ENCODE data around the gene FCN3. TPM values are rescaled to one million over a fixed set of nuclear protein-coding genes. Genes with fewer than 3 reads are reported as not detected.

FCN3 gene
- total and polyA plus RNA-seq, 2 of the 4 experiments (the other 2 are of a cell fraction) = not detected

DNA sequence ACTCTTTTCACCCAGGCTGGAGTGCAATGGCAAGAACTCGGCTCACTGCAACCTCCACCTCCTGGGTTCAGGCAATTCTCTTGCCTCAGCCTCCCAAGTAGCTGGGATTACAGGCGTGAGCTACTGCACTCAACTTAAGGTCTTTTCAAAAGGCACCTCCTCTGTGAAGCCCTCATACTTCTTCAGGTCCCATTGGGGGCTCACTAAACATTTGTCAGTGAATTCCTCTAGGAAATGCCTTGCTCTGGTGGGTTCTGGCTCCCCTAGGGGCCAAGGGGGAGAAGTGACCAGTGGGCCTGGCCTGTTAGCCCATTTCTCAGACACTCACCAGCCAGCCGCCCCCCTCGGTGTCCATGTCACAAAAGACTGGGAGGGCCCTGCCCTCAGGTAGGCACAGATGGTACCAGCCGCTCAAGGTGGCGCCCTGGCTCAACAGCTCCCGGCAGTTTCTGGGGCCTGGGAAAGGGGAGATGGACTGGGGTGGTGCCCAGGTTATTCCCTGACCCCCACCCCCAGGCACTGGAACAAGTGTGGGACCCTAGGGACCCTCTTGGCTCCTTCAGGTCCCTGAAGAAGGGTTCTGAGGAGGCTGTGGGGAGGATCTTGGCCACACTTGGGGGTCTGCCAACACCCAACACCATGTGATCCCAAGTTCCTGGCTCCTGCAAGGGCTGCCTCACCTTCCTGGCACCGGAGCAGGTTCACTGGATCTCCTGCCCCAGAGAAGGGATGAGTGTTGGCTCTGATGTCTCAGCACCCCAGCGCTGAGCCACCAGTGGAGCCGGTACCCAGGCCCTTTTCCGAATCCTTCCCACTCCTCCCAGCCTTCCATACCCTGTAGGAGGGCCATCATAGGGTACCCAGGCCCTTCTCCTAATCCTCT lies 1.6 kb downstream of the FCN3 start:
- Histone ChIP-seq H2BK15ac (ENCODE audit: low read depth, low read length) (no peak overlapping the region), H3K9me3 (ENCODE audit: control insufficient read depth, insufficient read depth, low read length) (no peaks in the 10 kb centered on the region), H2AFZ (replicated peaks; ENCODE audit: low read length, poor library complexity) (peak overlapping the region; percentile 32), H3K4me2 (ENCODE audit: low read depth, low read length) (no peak overlapping the region), H3K27ac (ENCODE audit: insufficient read depth, low read length) (no peak overlapping the region), H2BK20ac (ENCODE audit: low read depth, low read length) (no peak overlapping the region), H4K8ac (ENCODE audit: low read depth in 2 of 2, low read length in 2 of 2) (no peak overlapping the region), H2AK5ac (ENCODE audit: low read depth, low read length) (no peak overlapping the region), H4K20me1 (ENCODE audit: insufficient read depth, low read length) (no peaks in the 10 kb centered on the region), H3K14ac (replicated peaks; ENCODE audit: low read depth, low read length) (no peak overlapping the region), H4K5ac (ENCODE audit: low read depth, low read length) (no peak overlapping the region), H3K4me1 (ENCODE audit: control insufficient read depth, insufficient read depth, low read length) (no peaks in the 10 kb centered on the region), H2BK5ac (ENCODE audit: low read depth, low read length, poor library complexity, severe bottlenecking) (no peak overlapping the region), H3K36me3 (ENCODE audit: control insufficient read depth, insufficient read depth, low read length) (no peaks in the 10 kb centered on the region), H3K18ac (ENCODE audit: low read depth, low read length) (no peak overlapping the region), H3K9ac (ENCODE audit: low read depth, low read length) (no peak overlapping the region), H3K9me1 (ENCODE audit: insufficient read depth, low read length) (no peaks in the 10 kb centered on the region), H3K56ac (ENCODE audit: extremely low read depth, insufficient read depth, low read length) (no peak overlapping the region), H2BK120ac (ENCODE audit: low read depth, low read length) (no peak overlapping the region), H3K79me1 (ENCODE audit: low read depth in 1 of 2, low read length in 2 of 2) (no peaks in the 10 kb centered on the region), H2AK9ac (replicated peaks; ENCODE audit: low read depth, low read length, poor library complexity) (peak overlapping the region; percentile 65), H3K27me3 (ENCODE audit: control insufficient read depth, insufficient read depth, low read length) (peaks cover 12% of the 10 kb centered on the region), H4K91ac (ENCODE audit: insufficient read depth, low read depth, low read length) (no peak overlapping the region), H3K4ac (ENCODE audit: low read depth, low read length) (no peak overlapping the region; the same call in 1 of the 2 replicates), H3K4me3 (ENCODE audit: insufficient read depth, low read depth, low read length) (no peak overlapping the region), H3K23ac (ENCODE audit: low read depth, low read length) (no peak overlapping the region)
- intact Hi-C loops (cut with micrococcal nuclease) (no loop called here), in situ Hi-C loops (cut with MboI; ENCODE audit: low sequenced_read_pairs) (no loop called here), dilution Hi-C loops (cut with HindIII; ENCODE audit: low sequenced_read_pairs, unreplicated experiment) (no loop called here)
- BruUV-seq (replicated peaks) = no TSS peak
- POLR2A ChIA-PET (ENCODE audit: unreplicated experiment) = no interaction called here
- CTCF ChIA-PET = no interaction called here
- 75% methylated on average over 2 of the region's 11 CpGs; no CpG with 5 or more reads in 1 of the 2 experiments for WGBS, 2 experiments (ENCODE audit: extremely low coverage in 2 of 2, insufficient read length in 1 of 2)
- no peak for DNase-seq
- peak; percentile 30; the same call in 1 of the 2 replicates for TF ChIP-seq RAD21 (IDR thresholded peaks at IDR 0.05; ENCODE audit: low read length)
- TF ChIP-seq, protein P1, sequence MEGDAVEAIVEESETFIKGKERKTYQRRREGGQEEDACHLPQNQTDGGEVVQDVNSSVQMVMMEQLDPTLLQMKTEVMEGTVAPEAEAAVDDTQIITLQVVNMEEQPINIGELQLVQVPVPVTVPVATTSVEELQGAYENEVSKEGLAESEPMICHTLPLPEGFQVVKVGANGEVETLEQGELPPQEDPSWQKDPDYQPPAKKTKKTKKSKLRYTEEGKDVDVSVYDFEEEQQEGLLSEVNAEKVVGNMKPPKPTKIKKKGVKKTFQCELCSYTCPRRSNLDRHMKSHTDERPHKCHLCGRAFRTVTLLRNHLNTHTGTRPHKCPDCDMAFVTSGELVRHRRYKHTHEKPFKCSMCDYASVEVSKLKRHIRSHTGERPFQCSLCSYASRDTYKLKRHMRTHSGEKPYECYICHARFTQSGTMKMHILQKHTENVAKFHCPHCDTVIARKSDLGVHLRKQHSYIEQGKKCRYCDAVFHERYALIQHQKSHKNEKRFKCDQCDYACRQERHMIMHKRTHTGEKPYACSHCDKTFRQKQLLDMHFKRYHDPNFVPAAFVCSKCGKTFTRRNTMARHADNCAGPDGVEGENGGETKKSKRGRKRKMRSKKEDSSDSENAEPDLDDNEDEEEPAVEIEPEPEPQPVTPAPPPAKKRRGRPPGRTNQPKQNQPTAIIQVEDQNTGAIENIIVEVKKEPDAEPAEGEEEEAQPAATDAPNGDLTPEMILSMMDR (conservative IDR thresholded peaks at IDR 0.05; ENCODE audit: low read depth, low read length) = peak; percentile 38; the same call in 1 of the 2 replicates
- no peak for TF ChIP-seq MAFK (IDR thresholded peaks at IDR 0.05; ENCODE audit: low read depth, low read length)
- TF ChIP-seq POLR2A (IDR thresholded peaks at IDR 0.05; ENCODE audit: low read depth, low read length) = no peak
- ATAC-seq (ENCODE audit: low read depth) = peak; percentile 44; the same call in 1 of the 2 replicates
